Hindlimb muscle (tissue), 1 donor: ENCODE results near the gene FUT7. TPM values are rescaled to one million over a fixed set of nuclear protein-coding genes. Genes with fewer than 3 reads are reported as not detected.
"Not testable (repeated sequence)": the region's sequence is repeated elsewhere in the genome, so short reads cannot be mapped to it uniquely, and the experiment has no call there.

Experiments used
- DNase-seq: peaks from one replicate; pipeline ENCODE4 v3.0.0-alpha.2; 2013
- polyA plus RNA-seq: library from polyadenylated mRNA; unstranded; fragments of 120-200 nt; gene quantifications from one replicate; pipeline ENCODE4 v1.2.1, GENCODE V29; 2013; ENCODE audit not compliant: insufficient read length

The FUT7 gene
- polyA plus RNA-seq, 1 donor: 0.10 TPM

GRCh38 chr9:137065336-137065967 is 33.6 kb upstream of the FUT7 start:
- DNase-seq: no peak

- no peak for DNase-seq
Measured at GRCh38 chr9:137064880-137065164, 32.9 kb upstream of the FUT7 start.

DNA sequence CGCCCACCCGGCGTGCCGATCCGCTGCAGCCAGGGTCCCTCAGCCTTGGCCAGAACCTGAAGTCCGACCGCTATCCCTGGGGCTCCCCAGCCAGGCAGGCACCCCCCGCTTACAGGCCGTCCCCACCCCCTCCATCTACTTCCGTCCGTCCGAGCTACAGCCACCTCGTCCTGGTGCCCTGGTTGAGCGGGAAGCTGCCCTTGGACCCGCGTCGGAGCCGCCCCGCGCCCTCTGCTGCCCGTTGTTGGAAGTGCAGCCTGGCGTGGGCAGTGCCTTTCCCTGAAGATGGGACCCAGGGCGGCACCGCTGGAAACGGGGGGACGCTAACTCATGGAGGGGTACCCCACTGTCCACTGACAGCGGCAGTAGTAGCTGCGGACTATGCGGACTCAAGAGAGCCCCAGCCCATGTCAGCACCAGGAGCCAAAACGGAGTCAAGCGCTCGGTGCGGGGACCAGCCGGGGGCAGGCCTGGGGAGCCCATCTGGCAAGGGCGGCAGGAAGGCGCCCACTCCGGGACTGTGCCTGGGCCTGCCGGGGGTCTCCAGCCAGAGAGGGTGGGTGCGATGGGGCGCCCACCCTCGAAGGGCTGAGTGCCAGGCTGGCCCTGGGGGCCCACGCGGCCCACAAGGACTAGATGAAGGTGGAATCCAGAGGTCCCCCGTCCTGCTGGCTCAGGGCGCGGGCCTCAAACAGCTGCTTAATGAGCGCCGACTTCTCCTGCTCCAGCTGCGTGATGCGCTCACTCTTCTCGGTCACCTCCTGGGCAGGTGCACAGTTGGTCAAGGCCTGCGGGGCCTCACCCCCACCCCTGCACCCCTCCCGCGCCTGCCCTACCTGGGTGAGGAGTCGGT is 32.4 kb upstream of the FUT7 start:
- DNase-seq: peak; percentile 63

DNA sequence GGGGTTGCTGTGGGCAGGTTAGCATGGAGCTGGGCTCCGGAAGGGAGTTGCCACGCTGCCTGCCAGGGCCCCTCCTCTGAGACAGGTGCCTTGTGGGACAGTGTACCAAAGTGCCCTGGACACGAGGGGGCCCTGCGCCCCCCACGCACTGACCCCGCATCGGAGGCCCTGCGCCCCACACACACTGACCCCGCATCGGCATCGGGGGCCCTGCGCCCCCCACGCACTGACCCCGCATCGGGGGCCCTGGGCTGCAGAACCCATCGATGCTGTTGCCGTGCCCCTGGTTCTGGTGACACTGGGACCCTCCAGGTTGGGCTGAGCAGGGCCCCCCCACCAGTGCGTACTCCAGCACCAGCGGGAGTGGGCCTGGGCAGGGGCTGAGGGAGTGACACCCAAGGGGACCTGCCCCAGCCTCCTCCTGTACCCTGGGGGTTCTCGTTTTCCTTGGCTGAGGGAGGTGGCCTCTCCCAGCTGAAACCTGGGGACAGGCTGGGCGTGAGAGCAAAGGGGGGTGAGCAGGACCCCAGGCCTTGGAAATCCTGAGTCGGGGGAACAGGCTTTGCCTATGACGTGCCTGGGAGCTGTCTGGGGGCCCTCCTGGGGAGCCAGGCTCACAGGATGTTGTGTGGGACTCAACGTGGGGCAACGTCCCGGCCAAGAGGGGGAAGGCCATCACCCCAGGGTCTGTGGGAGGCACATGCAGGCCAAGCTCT is 31.6 kb upstream of the FUT7 start:
- DNase-seq: no peak

DNA sequence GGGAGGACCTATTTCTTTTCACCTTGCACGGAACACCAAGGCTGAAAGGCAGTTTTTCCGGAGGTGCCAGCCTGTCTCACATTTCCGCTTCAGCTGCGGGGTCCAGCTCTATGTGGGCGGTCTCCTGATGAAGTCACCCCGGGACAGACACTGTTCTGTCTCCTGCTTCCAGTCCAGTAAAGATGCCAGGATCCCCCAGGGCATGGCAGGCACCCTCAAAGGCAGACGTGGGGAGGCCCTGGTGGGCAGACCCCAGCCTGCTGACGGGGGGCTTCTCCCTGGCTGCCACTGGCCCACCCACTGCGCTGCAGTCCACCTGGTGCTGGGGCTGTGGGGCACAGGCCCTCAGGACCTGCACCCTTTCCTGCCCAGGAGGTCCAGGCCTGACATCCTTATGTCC is 30.9 kb upstream of the FUT7 start:
- not testable (repeated sequence) for DNase-seq

DNA sequence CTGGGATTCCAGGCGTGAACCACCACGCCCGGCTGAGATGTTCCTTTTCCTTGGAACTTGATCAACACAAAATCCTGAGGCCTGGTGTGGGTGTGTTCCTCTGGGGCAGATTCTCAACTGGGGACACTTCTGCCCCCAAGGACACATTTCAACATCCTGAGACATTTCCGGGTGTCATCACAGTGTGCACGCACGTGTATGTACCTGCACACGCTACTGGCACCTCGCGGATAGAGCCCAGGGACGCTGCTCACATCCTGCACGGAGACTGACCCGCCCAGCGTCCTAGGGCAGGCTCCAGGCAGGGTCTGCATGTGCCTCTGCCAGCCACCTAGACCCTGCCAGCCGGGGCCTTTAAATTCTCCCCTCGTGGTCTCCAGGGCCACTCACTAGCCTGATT is 30.5 kb upstream of the FUT7 start:
- DNase-seq: no peak

DNA sequence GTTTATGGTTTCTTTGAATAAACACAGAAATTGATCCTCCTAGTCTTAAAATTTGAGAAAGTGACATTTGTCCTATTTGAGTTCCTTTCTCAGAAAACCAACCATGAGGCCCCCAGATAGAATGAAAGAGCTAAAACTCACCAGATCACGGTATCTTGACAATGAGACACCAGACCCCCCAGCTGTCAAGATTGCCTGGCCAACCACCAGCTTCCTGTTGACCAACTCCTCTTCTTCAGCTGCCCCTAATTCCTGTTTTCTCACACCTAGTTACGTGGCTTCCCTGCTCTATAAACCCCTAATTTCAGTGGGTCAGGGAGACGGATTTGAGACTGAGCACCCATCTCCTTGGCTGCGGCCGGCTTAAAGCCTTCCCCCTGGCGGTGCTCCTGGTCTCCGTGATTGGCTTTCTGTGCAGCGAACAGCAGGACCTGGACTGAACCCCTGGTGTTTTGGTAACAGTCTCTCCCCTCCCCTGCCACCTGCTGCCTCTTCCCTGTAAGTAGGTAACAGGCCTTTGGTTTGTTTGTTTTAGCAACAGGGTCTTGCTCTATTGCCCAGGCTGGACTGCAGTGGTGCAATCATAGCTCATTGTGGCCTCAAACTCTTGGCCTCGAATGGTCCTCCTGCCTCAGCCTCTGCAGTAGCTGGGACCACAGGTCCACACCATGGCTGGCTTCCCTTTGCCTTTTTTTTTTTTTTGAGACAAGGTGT is 26.8 kb upstream of the FUT7 start:
- no peak for DNase-seq

- DNase-seq: no peak
Measured at GRCh38 chr9:137057545-137057944, 25.7 kb upstream of the FUT7 start.

DNA sequence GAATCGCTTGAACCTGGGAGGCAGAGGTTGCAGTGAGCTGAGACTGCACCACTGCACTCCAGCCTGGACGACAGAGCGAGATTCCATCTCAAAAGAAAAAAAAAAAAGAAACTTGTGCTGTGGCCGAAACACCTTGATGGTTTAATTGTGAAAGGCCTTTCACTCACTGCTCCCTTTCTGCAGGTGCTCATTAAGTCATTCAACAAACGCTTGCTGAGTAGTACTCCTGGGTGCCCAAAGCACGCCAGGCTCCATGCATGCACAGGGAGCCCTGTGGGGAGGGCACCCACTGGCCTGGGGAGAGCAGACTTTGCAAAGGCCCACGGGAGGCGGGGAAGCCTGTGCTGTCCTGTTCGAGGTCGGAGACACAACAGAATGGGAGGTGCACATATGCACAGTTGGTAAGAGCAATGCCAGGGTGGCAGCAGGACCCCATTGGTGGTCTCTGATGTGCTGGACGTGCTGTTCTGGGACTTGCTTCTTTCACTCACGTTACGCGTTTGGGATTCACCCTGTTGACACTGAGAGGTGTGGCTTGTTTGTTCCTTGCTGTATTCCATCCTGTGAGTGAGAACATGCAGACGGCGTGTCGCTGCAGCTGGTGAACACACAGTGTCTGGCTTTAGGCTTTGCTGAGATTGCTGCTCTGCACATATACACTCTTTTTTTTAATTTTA is 25.0 kb upstream of the FUT7 start:
- no peak for DNase-seq

GRCh38 chr9:137055385-137056364 is 23.8 kb upstream of the FUT7 start:
- peak; percentile 83 for DNase-seq

GRCh38 chr9:137054932-137055384 is 23.1 kb upstream of the FUT7 start:
- DNase-seq: no peak

GRCh38 chr9:137053944-137054931 is 22.4 kb upstream of the FUT7 start, which contains the start of gene ENTPD2:
ENTPD2 (minus strand) TSS chr9:137054061; CDS start chr9:137053997, 64 bp downstream.
- no peak for DNase-seq

DNA sequence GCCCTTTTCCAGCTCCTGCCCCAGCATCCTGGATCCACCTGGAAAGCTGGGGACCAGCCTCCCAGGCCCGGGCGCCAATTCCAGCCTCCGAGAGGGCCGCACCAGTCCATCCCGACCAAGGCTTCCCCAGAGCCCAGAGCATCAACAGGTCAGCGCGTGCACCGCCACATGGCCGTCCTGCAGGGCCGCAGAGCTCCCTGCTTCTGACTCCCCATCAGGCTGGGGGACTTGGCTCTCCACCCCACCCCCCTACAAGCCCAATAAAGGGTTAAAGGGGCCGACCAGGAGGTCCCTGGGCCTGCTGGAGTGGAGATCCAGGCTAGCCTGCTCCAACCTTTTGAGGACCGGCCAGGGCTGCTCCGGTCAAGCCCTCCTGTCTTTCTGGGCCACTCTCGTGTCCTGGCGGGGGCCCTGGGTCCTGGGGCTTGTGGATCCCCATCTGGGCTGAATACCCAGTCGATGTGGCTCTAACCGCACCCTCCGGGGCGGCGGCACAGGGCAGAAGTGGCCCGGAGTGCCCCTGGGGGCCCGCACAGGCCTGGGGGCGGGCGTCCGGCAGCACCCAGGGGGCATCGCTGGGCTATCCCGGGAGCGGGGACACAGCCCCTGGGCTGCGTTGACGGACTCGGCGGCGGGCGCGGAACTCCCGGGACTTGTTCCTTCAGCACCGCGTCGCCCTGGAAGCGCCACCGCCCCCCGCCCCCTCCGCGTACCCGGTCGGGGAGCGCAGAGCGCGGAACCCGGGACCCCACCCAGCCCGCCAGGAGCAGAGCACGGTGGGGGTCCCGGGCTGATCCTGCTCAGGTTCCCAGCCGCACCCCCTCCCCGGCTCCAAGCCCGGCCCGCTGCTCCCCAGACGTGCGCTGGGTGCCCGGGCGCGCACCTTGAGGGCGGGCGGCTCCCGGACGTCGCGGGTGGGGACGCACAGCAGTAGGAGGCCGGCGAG is 21.4 kb upstream of the FUT7 start:
- DNase-seq: no peak

- DNase-seq: no peak
Measured at GRCh38 chr9:137052293-137052692, 20.4 kb upstream of the FUT7 start.

DNA sequence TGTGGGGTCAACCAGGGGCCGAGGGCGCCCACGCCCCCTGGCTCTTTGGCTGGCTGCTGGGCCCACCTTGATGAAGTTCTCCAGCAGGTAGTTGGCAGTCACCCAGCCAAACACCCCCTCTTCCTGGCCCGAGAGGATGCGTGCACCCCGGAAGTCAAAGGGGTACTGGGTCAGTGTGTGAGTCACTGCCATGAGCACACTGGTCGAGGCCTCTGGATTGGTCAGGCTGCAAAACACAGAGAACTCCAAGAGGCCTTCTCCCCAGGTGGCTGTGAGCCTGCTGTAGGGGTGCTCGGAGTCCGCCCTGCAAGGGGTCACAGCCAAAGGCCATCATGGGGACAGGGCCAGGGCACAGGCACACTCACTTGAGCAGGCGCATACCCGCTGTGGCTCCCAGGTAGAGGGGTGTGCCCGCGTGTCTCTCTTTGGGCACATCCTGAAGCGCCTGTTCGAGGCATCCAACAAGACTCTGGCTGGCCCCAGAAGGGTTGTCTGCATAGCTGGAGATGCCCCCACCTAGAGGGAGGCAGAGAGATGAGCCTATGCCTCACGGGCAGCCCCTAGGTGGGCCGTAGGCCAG is 19.3 kb upstream of the FUT7 start:
- DNase-seq: no peak

DNA sequence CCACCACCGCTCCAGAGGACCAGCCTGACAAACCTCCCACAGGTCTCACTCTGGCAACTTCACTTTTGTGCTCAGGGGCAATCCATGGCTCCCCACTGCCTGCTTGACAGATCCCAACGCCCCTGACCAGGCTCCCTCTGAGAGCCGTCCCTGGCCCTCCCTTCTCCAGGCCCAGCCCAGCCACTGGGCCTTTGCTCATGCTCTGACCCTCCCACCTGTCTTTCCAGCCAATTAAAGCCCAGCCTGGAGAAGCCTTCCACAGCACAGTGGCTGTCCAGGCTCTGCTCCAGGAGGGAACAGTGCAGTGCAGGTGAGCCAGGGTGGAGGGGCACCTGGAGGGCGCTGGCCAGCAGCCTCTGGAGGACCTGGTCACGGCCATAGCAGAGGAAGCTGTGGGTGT is 18.7 kb upstream of the FUT7 start:
- no peak for DNase-seq

- DNase-seq: peak; percentile 54
Measured at GRCh38 chr9:137049544-137050449, 17.9 kb upstream of the FUT7 start.
